ENCODE measurements around the gene UHMK1. TPM values are rescaled to one million over a fixed set of nuclear protein-coding genes. Genes with fewer than 3 reads are reported as not detected.

Gene UHMK1
- total RNA-seq, 1 donor from 2014 or later: 27.5 TPM

DNA sequence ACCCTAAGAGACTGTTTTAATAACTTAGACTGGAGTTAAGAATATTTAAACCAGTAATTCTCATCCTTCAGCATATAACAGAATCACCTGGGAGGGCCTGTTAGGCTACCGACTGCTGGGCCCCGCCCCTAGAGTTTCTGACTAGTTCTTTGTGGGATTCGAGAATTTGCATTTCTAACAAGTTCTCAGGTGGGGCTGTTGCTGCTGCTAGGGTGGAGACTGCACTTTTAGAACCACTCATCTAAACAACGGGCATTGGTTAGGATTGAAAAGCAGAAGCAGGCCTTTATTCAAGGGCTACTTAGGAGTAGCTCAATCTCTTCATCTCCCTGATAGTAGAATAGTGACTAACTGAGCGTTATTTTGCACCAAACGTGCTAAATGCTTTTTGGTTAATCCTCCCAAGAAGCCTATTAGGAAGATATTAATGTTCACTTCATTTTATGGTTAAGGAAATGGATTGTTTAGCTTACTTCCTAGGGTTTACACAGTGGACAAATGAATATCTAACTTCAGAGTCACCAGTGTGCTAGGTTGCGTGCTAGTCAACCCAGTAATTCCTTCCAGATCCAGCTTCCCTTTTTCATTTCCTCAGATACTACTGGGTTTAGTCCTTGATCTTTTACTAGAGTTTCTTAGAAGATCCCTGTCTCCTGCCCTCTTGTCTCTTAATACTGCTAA lies 32.8 kb downstream of the UHMK1 start:
- Histone ChIP-seq H3K4me1 (no peaks in the 10 kb centered on the region), H3K27me3 (no peaks in the 10 kb centered on the region), H3K9me3 (no peaks in the 10 kb centered on the region), H3K4me3 (no peak overlapping the region), H3K27ac (no peak overlapping the region), H3K36me3 (peaks cover 0 to 6% of the 10 kb centered on the region in 2 donors)
- intact Hi-C loops (cut with DNase I): no loop called here
- TF ChIP-seq POLR2AphosphoS5 (IDR thresholded peaks at IDR 0.05; ENCODE audit: insufficient read depth in 1 of 2, low read depth in 1 of 2) (no peak), POLR2A (IDR thresholded peaks at IDR 0.05) (no peak)
- TF ChIP-seq, protein P1, sequence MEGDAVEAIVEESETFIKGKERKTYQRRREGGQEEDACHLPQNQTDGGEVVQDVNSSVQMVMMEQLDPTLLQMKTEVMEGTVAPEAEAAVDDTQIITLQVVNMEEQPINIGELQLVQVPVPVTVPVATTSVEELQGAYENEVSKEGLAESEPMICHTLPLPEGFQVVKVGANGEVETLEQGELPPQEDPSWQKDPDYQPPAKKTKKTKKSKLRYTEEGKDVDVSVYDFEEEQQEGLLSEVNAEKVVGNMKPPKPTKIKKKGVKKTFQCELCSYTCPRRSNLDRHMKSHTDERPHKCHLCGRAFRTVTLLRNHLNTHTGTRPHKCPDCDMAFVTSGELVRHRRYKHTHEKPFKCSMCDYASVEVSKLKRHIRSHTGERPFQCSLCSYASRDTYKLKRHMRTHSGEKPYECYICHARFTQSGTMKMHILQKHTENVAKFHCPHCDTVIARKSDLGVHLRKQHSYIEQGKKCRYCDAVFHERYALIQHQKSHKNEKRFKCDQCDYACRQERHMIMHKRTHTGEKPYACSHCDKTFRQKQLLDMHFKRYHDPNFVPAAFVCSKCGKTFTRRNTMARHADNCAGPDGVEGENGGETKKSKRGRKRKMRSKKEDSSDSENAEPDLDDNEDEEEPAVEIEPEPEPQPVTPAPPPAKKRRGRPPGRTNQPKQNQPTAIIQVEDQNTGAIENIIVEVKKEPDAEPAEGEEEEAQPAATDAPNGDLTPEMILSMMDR (IDR thresholded peaks at IDR 0.05): no peak
- DNase-seq (ENCODE audit: extremely low spot score in 2 of 2): no peak

DNA sequence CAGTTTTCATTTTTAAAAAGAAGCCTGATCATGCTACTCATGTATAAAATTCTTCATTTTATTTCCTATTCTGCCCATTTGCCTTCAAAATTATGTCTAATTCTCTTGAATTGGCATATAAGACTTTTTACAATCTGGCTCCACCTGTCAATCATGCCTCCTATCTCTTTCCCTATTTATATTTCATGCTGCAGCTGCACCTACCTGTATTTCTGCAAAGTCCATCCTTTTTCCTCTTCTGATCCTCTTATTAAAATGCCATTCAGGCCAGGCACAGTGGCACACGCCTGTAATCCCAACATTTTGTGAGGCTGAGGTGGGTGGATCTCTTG lies 33.3 kb downstream of the UHMK1 start:
- intact Hi-C loops (cut with DNase I): no loop called here
- TF ChIP-seq POLR2A (IDR thresholded peaks at IDR 0.05) (no peak), POLR2AphosphoS5 (IDR thresholded peaks at IDR 0.05; ENCODE audit: insufficient read depth in 1 of 2, low read depth in 1 of 2) (no peak)
- TF ChIP-seq, protein P1 (IDR thresholded peaks at IDR 0.05): no peak
- DNase-seq (ENCODE audit: extremely low spot score in 2 of 2): no peak
- H3K36me3 ChIP-seq: peaks cover 0 to 6% of the 10 kb centered on the region in 2 donors
- H3K4me1 ChIP-seq: no peaks in the 10 kb centered on the region
- no peaks in the 10 kb centered on the region for H3K27me3 ChIP-seq
- H3K9me3 ChIP-seq: no peaks in the 10 kb centered on the region
- no peak overlapping the region for H3K27ac ChIP-seq
- H3K4me3 ChIP-seq: no peak overlapping the region

DNA sequence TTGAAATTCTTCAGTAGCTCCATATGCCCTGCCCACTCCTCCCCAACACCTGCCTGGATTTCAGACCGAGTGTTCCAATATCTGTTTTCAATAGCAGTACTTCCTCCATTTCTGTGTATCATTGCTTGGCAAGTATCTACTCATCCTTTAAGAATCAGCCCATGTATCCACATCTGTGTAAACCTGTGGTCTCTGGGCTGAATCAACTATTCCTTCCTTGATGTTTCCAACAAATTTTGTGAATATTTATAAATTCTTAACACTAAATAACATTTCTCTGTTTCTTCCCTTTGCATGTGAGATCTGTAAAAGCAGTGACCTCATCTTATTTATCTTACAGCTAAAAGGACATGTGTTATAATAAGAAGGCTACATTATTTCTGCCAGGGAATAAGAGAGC lies 37.9 kb downstream of the UHMK1 start:
- intact Hi-C loops (cut with DNase I): no loop called here
- TF ChIP-seq POLR2AphosphoS5 (IDR thresholded peaks at IDR 0.05; ENCODE audit: insufficient read depth in 1 of 2, low read depth in 1 of 2) (no peak), POLR2A (IDR thresholded peaks at IDR 0.05) (no peak)
- TF ChIP-seq, protein P1 (IDR thresholded peaks at IDR 0.05): no peak
- Histone ChIP-seq H3K27me3 (no peaks in the 10 kb centered on the region), H3K27ac (no peak overlapping the region), H3K4me3 (no peak overlapping the region), H3K9me3 (no peaks in the 10 kb centered on the region), H3K36me3 (no peaks in the 10 kb centered on the region), H3K4me1 (no peaks in the 10 kb centered on the region)
- no peak for DNase-seq (ENCODE audit: extremely low spot score in 2 of 2)

DNA sequence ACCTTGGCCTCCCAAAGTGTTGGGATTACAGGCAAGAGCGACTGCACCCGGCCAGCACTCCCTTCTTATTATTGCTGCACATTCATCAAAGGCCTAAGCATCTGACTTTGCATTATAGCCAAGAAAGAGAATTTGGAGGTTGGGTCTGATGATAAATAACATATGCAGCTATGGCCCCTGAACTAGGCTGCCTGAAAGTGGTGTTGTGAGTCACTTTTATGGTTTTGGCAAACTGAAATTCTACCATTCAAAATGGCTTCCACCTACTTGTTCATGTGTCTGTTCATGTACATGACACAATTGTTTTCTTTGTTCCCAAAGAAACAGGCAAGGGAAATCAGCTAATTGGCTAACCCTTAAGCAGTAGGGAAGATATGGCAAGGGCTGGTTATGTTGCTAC lies 38.9 kb downstream of the UHMK1 start:
- no peaks in the 10 kb centered on the region for H3K4me1 ChIP-seq
- no peaks in the 10 kb centered on the region for H3K36me3 ChIP-seq
- no peaks in the 10 kb centered on the region for H3K9me3 ChIP-seq
- intact Hi-C loops (cut with DNase I): no loop called here
- H3K4me3 ChIP-seq: no peak overlapping the region
- no peaks in the 10 kb centered on the region for H3K27me3 ChIP-seq
- TF ChIP-seq POLR2A (IDR thresholded peaks at IDR 0.05): no peak
- TF ChIP-seq, protein P1 (IDR thresholded peaks at IDR 0.05): no peak
- no peak for TF ChIP-seq POLR2AphosphoS5 (IDR thresholded peaks at IDR 0.05; ENCODE audit: insufficient read depth in 1 of 2, low read depth in 1 of 2)
- no peak for DNase-seq (ENCODE audit: extremely low spot score in 2 of 2)
- no peak overlapping the region for H3K27ac ChIP-seq

DNA sequence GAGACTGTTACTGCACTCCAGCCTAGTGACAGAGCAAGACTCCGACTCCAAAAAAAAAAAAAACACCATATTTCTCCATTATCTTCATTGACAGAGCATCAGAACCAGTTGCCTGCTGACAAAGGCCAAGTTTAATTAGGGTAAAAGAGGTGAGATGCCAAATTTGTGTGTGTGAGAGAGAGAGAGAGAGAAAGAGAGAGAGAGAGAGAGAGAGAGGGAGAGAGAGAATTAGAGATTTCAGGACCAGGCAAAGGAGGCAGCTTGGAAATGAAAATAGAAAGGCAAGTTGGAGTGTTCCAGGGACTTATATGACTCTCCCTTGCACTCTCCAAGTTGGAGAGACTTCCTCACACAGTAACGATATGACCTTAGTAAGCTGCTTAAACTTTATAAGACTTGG lies 39.6 kb downstream of the UHMK1 start:
- Histone ChIP-seq H3K9me3 (no peaks in the 10 kb centered on the region), H3K27me3 (no peaks in the 10 kb centered on the region), H3K27ac (no peak overlapping the region), H3K36me3 (no peaks in the 10 kb centered on the region), H3K4me3 (no peak overlapping the region), H3K4me1 (no peaks in the 10 kb centered on the region)
- TF ChIP-seq POLR2AphosphoS5 (IDR thresholded peaks at IDR 0.05; ENCODE audit: insufficient read depth in 1 of 2, low read depth in 1 of 2) (no peak), POLR2A (IDR thresholded peaks at IDR 0.05) (no peak)
- TF ChIP-seq, protein P1 (IDR thresholded peaks at IDR 0.05): no peak
- no peak for DNase-seq (ENCODE audit: extremely low spot score in 2 of 2)
- intact Hi-C loops (cut with DNase I): no loop called here
